Myocyte (in vitro differentiated cells): ENCODE results near the gene IGHMBP2. TPM values are rescaled to one million over a fixed set of nuclear protein-coding genes. Genes with fewer than 3 reads are reported as not detected.

Experiments used
- DNase-seq: peaks from one replicate; pipeline ENCODE4 v3.0.0-alpha.2; 2012; ENCODE audit warnings: low read depth
- total RNA-seq: library from RNA; depleted of rRNA; stranded (reverse); fragments of >200 nt; gene quantifications from 2 replicates; pipeline ENCODE4 v1.2.3, GENCODE V29; 2014

Gene IGHMBP2
- total RNA-seq, 1 donor from 2014 or later, result 9.7 TPM

- DNase-seq, result peak; percentile 27
Observed at GRCh38 chr11:68889948-68890446, 13.7 kb upstream of the IGHMBP2 start.

DNA sequence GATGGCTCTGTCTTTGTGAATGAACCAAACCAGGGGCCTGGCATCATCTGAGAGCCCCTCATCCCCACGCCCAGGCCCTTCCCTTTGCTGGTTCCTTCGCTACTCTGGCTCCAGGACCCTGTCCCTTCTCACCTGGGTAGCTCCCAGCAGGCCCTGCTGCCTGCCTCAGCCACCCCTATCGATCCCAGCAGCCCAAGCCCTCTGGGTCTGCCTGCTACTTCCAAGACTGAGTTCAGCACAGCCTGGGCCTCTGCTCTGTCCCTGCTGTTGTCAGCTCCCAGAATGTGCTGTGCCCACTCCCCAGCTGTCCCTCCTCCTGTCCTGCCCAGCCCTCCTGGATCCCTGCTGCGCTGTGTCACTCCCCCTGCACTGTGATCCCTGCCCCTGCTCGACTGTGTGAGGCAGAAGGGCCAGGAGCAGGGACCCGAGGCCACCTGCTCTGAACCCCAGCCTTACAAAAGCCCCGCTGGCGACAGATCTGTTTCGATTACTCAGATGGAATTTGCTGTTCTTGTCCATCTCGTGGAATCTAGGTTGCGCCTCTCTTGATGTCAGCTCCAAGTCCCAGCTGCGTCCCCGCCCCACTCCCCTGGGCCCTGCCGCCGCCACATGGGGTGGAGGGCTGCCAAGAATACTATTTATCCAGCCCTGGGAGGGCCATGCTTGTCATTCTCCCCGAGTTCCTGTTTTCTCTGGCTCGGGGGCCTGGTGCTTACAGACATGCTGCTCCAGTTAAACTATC is 13.0 kb upstream of the IGHMBP2 start:
- peak; percentile 92 for DNase-seq

- no peak for DNase-seq
Observed at GRCh38 chr11:68891351-68891948, 12.2 kb upstream of the IGHMBP2 start.

DNA sequence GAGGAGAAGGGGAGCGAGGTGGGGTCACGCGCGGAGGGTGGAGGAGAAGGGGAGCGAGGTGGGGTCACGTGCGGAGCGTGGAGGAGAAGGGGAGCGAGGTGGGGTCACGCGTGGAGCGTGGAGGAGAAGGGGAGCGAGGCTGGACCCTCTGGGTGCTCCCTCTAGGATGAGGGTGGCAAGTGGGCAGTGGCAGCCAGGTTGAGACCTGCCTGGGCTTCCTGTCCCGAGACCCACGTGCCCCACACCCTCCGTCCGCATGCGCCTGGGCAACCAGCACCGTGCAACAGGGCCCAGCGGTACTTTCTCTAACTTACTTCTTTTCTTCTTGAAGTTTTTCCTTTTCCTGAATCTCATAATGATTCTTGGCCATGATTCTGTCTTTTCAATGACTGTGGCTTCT is 11.1 kb upstream of the IGHMBP2 start:
- no peak for DNase-seq

DNA sequence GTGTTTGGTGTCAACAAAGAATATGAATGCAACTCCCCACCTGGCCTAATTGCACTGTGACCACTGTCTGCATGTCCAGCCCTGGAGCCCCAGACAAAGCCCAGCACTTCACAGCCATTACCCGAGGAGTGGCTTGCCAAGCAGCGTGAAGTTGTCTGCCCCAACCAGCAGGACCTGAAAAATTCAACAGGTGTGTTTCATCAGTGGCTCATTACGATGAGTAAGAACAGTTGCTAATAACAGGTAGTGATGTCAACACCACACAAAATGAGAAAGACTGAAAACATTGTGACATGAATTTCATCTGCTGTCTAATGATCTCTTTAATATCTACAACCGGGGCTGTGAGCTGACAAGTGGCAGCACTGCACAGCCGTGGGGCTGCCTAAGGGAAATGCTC is 10.4 kb upstream of the IGHMBP2 start:
- no peak for DNase-seq

DNA sequence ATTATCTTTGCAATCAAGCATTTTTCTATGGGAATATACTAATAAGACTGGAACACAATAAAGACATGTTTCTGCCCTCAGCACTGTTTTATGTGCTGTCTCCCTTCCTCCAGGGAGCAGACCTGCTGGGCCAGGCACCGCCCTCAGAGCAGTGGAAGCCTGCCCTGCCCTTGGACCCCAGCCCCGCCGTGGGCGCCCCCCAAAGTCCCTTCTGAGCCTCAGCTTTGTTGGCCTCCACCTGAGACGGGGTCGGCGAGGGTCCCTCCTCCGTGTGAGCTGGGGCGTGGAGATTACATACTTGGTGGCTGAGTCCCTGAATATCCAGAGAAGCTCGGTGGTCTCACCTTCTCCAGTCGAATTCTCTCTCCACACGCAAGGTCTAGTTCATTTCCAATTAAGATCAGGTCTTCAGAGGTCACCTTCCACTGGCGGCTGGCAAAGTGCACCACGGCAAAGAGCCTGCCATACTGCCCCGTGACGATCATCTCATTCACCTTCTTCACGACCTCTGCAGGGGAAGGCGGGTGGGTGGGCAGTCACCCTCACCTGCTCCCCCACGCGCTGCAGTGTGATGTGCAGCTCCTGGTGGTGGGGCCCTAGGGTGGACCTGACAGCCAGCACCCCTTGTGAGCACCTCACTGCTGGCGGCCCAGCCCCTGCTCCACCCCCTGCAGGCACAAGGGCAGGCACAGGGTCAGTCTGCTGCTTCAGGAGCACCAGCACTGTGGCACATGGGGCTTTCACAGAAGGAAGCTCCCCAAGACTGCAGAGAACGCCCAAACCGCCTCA is 7.3 kb upstream of the IGHMBP2 start:
- DNase-seq, result no peak

- no peak for DNase-seq
Observed at GRCh38 chr11:68897441-68897840, 6.2 kb upstream of the IGHMBP2 start.

DNA sequence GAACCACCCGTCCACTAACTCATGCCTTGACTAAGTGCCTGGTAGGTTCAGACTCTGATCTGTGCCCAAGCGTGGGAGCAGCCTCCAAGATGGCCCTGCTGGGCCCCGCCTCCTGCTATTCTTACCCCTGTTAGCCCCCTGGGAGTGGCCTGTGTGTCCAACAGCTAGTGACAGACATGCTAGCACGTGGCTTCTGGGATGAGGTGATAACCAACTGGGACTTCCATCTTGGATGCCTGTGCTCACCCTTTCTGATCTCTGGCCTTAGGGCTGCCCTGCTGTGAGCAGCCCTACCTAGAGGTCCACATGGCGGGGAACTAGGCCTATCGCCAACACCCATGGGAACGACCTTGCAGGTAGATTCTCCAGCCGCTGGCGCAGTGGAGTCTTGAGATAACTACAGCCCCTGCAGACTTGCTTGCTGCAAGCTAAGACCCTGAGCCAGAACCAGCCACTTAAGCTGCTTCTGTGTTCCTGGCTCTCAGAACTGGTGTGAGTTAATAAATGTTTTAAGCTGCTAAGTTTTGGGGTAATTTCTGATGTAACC is 2.8 kb upstream of the IGHMBP2 start:
- DNase-seq, result no peak

GRCh38 chr11:68904248-68904847 is 657 bp downstream of the IGHMBP2 start:
- DNase-seq, result peak; percentile 28

- DNase-seq, result no peak
Observed at GRCh38 chr11:68905421-68906360, 2.0 kb downstream of the IGHMBP2 start.

GRCh38 chr11:68908273-68908672 is 4.6 kb downstream of the IGHMBP2 start:
- DNase-seq, result no peak

GRCh38 chr11:68910965-68911364 is 7.3 kb downstream of the IGHMBP2 start:
- no peak for DNase-seq

GRCh38 chr11:68911731-68912130 is 8.0 kb downstream of the IGHMBP2 start:
- DNase-seq, result no peak

DNA sequence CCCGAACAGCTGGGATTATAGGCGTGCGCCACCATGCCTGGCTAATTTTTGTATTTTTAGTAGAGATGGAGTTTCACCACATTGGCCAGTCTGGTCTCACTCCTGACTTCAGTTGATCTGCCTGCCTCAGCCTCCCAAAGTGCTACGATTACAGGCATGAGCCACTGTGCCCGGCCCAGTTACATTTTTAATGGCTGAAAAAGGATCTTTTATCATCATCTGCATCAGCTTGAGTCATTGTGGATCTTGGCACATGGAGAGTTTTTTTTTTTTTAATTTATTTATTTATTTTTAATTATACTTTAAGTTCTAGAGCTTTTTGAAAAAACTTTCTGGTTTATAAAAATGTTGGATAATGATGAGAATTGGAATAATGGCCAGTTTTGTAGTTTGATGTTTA is 8.6 kb downstream of the IGHMBP2 start:
- no peak for DNase-seq

GRCh38 chr11:68913188-68913587 is 9.5 kb downstream of the IGHMBP2 start:
- DNase-seq, result no peak

GRCh38 chr11:68914761-68915160 is 11.1 kb downstream of the IGHMBP2 start:
- no peak for DNase-seq

- DNase-seq, result no peak
Observed at GRCh38 chr11:68916439-68916838, 12.7 kb downstream of the IGHMBP2 start.

DNA sequence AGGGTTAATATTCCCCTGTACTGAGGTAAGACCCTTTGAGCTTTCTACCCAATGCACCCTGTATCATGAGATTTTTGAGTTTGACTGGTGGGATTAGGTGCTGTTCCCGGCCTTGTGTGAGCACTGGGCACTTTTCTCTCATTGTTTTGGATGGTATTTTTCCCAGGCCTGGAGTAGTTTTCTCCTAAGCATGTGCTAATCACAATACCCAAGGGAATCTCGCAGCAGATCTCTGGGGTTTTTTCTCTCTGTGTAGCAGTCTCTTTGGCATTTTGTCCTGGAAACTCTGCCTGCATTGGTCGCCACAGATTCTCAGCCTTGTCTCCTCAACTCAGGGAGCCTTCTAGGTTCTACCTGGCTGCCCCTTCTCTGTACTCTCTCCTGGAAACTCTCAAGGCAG is 19.9 kb downstream of the IGHMBP2 start:
- DNase-seq, result no peak

DNA sequence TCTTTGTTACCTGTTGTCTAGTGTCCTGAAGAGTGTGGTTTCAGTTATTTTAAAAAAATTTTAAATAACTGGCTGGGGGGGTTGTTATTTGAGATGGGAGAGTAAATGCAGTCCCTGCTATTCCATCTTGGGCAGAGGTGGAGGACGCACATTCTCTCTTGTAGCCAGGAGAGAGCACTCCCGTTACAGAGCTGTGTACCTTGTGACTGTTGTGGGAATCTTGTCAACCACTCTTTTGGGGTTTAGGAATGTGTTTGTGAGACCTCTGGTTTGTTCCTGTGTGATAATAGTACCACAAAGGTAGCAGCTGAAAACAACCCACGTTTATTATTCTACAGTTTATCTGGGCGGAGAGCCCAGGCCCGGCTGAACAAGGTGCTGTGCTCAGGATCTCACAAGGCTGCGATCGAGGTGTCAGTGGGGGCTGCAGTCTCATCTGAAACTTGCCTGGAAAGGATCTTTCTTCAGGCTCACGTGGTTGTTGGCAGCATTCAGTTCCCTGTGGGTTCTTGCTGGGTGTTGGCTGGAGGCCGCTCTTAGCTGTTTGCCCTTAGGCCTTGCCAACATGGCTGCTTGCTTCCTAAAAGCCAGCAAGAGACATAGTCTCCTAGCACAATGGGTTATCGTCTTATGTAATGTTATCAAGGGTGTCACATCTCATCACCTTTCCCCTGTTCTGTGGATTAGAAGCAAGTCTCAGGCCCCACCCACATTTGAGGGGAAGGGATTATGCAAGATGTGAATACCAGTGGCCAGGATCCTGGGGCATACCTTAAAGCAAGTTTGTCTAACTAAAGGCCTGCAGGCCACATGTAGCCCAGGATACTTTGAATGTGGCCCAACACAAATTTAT is 20.6 kb downstream of the IGHMBP2 start:
- DNase-seq, result no peak
